ENCODE measurements around the gene NTM.

The NTM gene

GRCh38 chr11:131675121-131675888, 304.9 kb downstream of the NTM start:
- no peak overlapping the region for H3K4me3 ChIP-seq (ENCODE audit: low read depth, low read length)
- H3K4me1 ChIP-seq (ENCODE audit: control insufficient read depth, insufficient read depth, low read length): no peaks in the 10 kb centered on the region
- POLR2A ChIA-PET: no interaction called here
- H3K36me3 ChIP-seq (ENCODE audit: control insufficient read depth in 2 of 2, insufficient read depth in 1 of 2, low read length in 2 of 2): no peaks in the 10 kb centered on the region
- TF ChIP-seq ZNF248 (tag by site-specific recombination; IDR thresholded peaks at IDR 0.05) (no peak), ZNF621 (tag by site-specific recombination; IDR thresholded peaks at IDR 0.05) (no peak), KLF8 (tag by site-specific recombination; IDR thresholded peaks at IDR 0.05) (no peak), KLF16 (tag by site-specific recombination; IDR thresholded peaks at IDR 0.05) (no peak), GLI2 (tag by site-specific recombination; IDR thresholded peaks at IDR 0.05; ENCODE audit: borderline replicate concordance, low read depth) (no peak), MEIS1 (CRISPR knock-in tag; IDR thresholded peaks at IDR 0.05; ENCODE audit: borderline replicate concordance) (no peak), ZNF114 (tag by site-specific recombination; IDR thresholded peaks at IDR 0.05) (no peak), ZNF266 (tag by site-specific recombination; IDR thresholded peaks at IDR 0.05; ENCODE audit: low read depth) (no peak), ZNF138 (tag by site-specific recombination; IDR thresholded peaks at IDR 0.05; ENCODE audit: borderline replicate concordance) (no peak), ZNF654 (tag by site-specific recombination; IDR thresholded peaks at IDR 0.05; ENCODE audit: low read depth) (no peak), TCF7L2 (IDR thresholded peaks at IDR 0.05; ENCODE audit: borderline replicate concordance, low read depth, low read length) (no peak), ZNF354C (tag by site-specific recombination; IDR thresholded peaks at IDR 0.05; ENCODE audit: borderline replicate concordance, low read depth) (no peak), ZNF155 (tag by site-specific recombination; IDR thresholded peaks at IDR 0.05) (no peak), ZBTB20 (tag by site-specific recombination; IDR thresholded peaks at IDR 0.05) (no peak), ZNF558 (tag by site-specific recombination; IDR thresholded peaks at IDR 0.05) (no peak), ZNF202 (tag by site-specific recombination; IDR thresholded peaks at IDR 0.05; ENCODE audit: borderline replicate concordance) (no peak), ZNF600 (tag by site-specific recombination; IDR thresholded peaks at IDR 0.05) (no peak), ZNF610 (tag by site-specific recombination; IDR thresholded peaks at IDR 0.05; ENCODE audit: borderline replicate concordance) (no peak)
- TF ChIP-seq, protein P1, sequence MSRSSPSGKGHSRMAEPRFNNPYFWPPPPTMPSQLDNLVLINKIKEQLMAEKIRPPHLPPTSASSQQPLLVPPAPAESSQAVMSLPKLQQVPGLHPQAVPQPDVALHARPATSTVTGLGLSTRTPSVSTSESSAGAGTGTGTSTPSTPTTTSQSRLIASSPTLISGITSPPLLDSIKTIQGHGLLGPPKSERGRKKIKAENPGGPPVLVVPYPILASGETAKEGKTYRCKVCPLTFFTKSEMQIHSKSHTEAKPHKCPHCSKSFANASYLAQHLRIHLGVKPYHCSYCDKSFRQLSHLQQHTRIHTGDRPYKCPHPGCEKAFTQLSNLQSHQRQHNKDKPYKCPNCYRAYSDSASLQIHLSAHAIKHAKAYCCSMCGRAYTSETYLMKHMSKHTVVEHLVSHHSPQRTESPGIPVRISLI (tag by site-specific recombination; IDR thresholded peaks at IDR 0.05): no peak
- H3K9me3 ChIP-seq (ENCODE audit: control insufficient read depth, insufficient read depth, low read depth, low read length): no peaks in the 10 kb centered on the region
- CTCF ChIA-PET: interaction anchor here (0.6 to 3.8 kb wide), 17 partner anchors 10 to 756 kb away, joined by 3 to 54 read pairs (median 5); no protein-coding TSS in a partner anchor
- H3K27ac ChIP-seq (ENCODE audit: extremely low read depth, low read depth, low read length): no peak overlapping the region

GRCh38 chr11:131677828-131678470, 307.5 kb downstream of the NTM start:
- Histone ChIP-seq H3K4me1 (ENCODE audit: control insufficient read depth, insufficient read depth, low read length) (no peaks in the 10 kb centered on the region), H3K9me3 (ENCODE audit: control insufficient read depth, insufficient read depth, low read depth, low read length) (no peaks in the 10 kb centered on the region), H3K27ac (ENCODE audit: extremely low read depth, low read depth, low read length) (no peak overlapping the region), H3K4me3 (ENCODE audit: low read depth, low read length) (no peak overlapping the region), H3K36me3 (ENCODE audit: control insufficient read depth in 2 of 2, insufficient read depth in 1 of 2, low read length in 2 of 2) (no peaks in the 10 kb centered on the region)
- ChIA-PET POLR2A (no interaction called here), CTCF (interaction anchor here (0.6 to 1.7 kb wide), 5 partner anchors 9 to 635 kb away, joined by 3 to 8 read pairs (median 3); no protein-coding TSS in a partner anchor)
- TF ChIP-seq BCL11A (tag by site-specific recombination; IDR thresholded peaks at IDR 0.05; ENCODE audit: low read depth): no peak
- no peak for TF ChIP-seq HOXD13 (CRISPR knock-in tag; IDR thresholded peaks at IDR 0.05; ENCODE audit: borderline replicate concordance)
- no peak for TF ChIP-seq ZSCAN5A (tag by site-specific recombination; IDR thresholded peaks at IDR 0.05)
- TF ChIP-seq ZNF239 (tag by site-specific recombination; IDR thresholded peaks at IDR 0.05): no peak
- TF ChIP-seq ZBTB8A (tag by site-specific recombination; IDR thresholded peaks at IDR 0.05): no peak
- TF ChIP-seq ZFP3 (tag by site-specific recombination; IDR thresholded peaks at IDR 0.05; ENCODE audit: low read depth): no peak
- TF ChIP-seq ZNF391 (tag by site-specific recombination; IDR thresholded peaks at IDR 0.05; ENCODE audit: borderline replicate concordance, low read depth): no peak
- TF ChIP-seq ZNF16 (tag by site-specific recombination; IDR thresholded peaks at IDR 0.05; ENCODE audit: low read depth): no peak
- no peak for TF ChIP-seq RBAK (tag by site-specific recombination; IDR thresholded peaks at IDR 0.05)
- TF ChIP-seq, protein P2, sequence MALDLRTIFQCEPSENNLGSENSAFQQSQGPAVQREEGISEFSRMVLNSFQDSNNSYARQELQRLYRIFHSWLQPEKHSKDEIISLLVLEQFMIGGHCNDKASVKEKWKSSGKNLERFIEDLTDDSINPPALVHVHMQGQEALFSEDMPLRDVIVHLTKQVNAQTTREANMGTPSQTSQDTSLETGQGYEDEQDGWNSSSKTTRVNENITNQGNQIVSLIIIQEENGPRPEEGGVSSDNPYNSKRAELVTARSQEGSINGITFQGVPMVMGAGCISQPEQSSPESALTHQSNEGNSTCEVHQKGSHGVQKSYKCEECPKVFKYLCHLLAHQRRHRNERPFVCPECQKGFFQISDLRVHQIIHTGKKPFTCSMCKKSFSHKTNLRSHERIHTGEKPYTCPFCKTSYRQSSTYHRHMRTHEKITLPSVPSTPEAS (tag by site-specific recombination; IDR thresholded peaks at IDR 0.05): no peak
- no peak for TF ChIP-seq ZNF585B (tag by site-specific recombination; IDR thresholded peaks at IDR 0.05)
- TF ChIP-seq ZNF140 (tag by site-specific recombination; IDR thresholded peaks at IDR 0.05): no peak
- no peak for TF ChIP-seq ZNF664 (tag by site-specific recombination; IDR thresholded peaks at IDR 0.05)
- TF ChIP-seq ZBTB7A (tag by site-specific recombination; IDR thresholded peaks at IDR 0.05; ENCODE audit: low read depth): no peak
- TF ChIP-seq ZNF654 (tag by site-specific recombination; IDR thresholded peaks at IDR 0.05; ENCODE audit: low read depth): no peak

All from HEK293 (cell line).